ENCODE data around the gene SSC5D. TPM values are rescaled to one million over a fixed set of nuclear protein-coding genes. Genes with fewer than 3 reads are reported as not detected.

The SSC5D gene
- total and polyA plus RNA-seq, 10 donors, result 0.61 to 30.6 (median 16.2) TPM

DNA sequence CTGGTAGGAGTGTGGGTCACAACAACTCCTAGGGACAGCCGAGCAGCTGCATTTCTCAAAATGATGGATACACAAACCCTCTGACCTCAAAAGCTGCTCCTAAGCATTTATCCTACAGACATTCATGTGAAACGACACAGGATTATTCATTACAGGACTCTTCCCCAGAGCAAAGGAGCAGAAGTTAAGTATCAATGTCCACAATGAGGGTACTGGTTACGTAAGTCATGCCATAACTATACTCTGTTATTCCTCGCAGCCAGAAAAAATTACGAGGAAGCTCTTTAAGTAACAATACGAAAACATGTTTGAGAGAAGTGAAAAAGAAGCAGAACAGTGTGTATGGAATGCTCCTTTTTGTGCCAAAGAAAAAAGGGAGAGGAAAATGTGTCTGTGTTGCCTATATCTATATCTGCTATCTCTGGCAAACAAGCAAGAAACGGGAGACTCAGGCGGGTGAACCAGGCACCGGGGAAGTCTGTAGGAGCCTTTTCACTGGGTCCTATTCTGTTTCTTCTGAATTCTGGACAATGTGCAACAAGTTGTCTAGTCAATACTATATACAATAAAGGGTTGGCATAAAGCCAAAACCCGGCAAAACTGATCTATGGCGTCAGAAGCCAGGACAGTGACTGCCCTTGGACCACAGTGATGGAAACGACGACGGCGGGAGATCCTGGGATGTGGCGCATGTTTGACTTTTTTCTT, 28.1 kb upstream of the SSC5D start:
- Histone ChIP-seq H3K4me3 (peak overlapping the region; percentile 63 to 97 (median 78)), H3K36me3 (peaks cover 0 to 16% (median 4%) of the 10 kb centered on the region in 6 donors), H3K4me1 (peaks cover 7 to 39% (median 28%) of the 10 kb centered on the region in 6 donors), H3K9me3 (no peaks in the 10 kb centered on the region), H3K27me3 (replicated peaks in 1 of 7) (no peaks in the 10 kb centered on the region), H3K27ac (peak overlapping the region in 7 of 8 donors; percentile 36 to 95 (median 91))
- intact Hi-C loops (cut with DNase I; ENCODE audit: low total_unique reads), result no loop called here
- 49 to 61% (median 53%) methylated on average over 15 to 16 of the region's 16 CpGs for WGBS, 5 donors
- TF ChIP-seq POLR2A (IDR thresholded peaks at IDR 0.05), result no peak
- no peak for TF ChIP-seq POLR2AphosphoS5 (IDR thresholded peaks at IDR 0.05)
- TF ChIP-seq, protein P1, sequence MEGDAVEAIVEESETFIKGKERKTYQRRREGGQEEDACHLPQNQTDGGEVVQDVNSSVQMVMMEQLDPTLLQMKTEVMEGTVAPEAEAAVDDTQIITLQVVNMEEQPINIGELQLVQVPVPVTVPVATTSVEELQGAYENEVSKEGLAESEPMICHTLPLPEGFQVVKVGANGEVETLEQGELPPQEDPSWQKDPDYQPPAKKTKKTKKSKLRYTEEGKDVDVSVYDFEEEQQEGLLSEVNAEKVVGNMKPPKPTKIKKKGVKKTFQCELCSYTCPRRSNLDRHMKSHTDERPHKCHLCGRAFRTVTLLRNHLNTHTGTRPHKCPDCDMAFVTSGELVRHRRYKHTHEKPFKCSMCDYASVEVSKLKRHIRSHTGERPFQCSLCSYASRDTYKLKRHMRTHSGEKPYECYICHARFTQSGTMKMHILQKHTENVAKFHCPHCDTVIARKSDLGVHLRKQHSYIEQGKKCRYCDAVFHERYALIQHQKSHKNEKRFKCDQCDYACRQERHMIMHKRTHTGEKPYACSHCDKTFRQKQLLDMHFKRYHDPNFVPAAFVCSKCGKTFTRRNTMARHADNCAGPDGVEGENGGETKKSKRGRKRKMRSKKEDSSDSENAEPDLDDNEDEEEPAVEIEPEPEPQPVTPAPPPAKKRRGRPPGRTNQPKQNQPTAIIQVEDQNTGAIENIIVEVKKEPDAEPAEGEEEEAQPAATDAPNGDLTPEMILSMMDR (IDR thresholded peaks at IDR 0.05 in 8 of 11, conservative IDR thresholded peaks at IDR 0.05 in 3 of 11), result no peak
- DNase-seq, result no peak

DNA sequence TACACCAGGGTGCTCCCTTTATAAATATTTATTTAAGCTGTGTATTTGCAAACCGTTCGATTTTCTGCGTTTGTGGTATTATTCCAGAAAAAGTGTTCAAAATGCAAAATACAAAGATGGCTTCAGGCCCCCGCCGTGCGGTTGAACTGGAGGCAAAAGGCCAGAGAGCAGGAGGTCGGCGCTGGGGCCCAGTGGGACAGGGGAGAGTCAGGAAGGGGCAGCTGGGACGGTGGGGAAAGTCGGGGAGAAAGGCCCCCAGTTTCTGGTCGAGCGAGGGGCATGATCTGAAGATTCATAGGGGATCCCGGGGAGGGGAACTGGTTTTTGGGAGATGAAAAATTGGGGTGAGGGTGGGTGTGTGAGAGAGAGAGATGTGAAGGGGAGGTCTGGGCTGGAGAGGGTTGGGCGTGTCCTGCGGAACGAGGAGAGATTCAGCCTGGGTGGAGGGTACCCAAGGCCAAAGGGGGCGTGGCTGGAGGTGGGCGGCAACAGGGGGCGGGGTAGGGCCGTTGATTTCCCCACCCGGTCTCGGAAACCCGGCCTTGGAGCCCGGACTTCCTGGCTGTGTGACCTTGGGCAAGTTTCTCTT, 27.5 kb upstream of the SSC5D start:
- peak; percentile 88 for DNase-seq
- Histone ChIP-seq H3K27me3 (replicated peaks in 1 of 7) (no peaks in the 10 kb centered on the region), H3K36me3 (peaks cover 0 to 9% (median 2%) of the 10 kb centered on the region in 6 donors), H3K4me3 (peak overlapping the region; percentile 63 to 97 (median 78)), H3K9me3 (no peaks in the 10 kb centered on the region), H3K27ac (peak overlapping the region; percentile 69 to 95 (median 90)), H3K4me1 (peaks cover 7 to 39% (median 28%) of the 10 kb centered on the region in 6 donors)
- TF ChIP-seq, protein P1 (IDR thresholded peaks at IDR 0.05 in 8 of 11, conservative IDR thresholded peaks at IDR 0.05 in 3 of 11), result no peak
- no peak for TF ChIP-seq POLR2A (IDR thresholded peaks at IDR 0.05)
- TF ChIP-seq POLR2AphosphoS5 (IDR thresholded peaks at IDR 0.05), result no peak
- 23 to 44% (median 26%) methylated on average over 16 to 24 of the region's 24 CpGs for WGBS, 5 donors
- intact Hi-C loops (cut with DNase I; ENCODE audit: low total_unique reads), result no loop called here

DNA sequence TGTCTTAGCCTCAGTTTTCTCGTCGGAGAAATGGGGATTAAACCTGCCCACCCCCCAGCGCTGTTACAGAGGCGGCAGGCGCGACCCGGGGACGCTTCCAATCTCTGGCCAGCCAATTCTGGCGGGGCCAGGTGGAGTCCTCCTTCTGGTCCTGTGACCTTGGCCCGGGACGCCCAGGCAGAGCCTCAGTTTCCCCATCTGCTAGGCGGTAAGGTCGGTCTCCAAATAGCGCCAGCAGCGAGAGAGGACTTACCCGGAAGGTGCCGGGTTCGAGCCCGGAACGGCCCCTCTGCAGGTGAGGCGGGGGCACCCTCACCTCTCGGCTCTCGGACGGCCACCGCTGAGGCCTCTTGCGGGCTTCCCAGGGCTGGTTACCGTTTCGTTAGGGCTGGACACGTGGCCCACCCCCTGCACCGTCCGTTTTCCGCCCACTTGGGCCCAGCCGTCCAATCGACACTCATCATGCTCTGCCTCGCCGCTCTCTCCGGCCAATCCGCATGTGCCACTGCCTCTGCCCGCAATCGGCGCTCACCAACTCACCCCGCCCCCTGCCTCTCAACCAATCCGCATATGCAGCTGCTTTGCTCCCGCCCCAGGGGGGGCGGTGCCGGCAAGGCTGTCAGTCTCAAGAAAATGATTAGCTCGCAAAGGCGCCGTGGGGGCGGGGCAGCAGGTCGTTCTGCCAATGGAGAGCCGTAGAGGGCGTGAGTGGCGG, 26.8 kb upstream of the SSC5D start, which contains the start of gene ISOC2:
Gene ISOC2 (minus strand): TSS at position 384 of the 715 bp plus-strand sequence. CDS start 5,156 bp downstream, outside the sequence.
- 0 to 1% (median 1%) methylated on average over 28 to 54 of the region's 54 CpGs for WGBS, 5 donors
- Histone ChIP-seq H3K27me3 (replicated peaks in 1 of 7) (no peaks in the 10 kb centered on the region), H3K4me1 (peaks cover 7 to 39% (median 28%) of the 10 kb centered on the region in 6 donors), H3K9me3 (no peaks in the 10 kb centered on the region), H3K27ac (peak within 1 kb of the TSS; percentile 69 to 95 (median 90)), H3K4me3 (peak within 1 kb of the TSS; percentile 63 to 97 (median 78)), H3K36me3 (peaks cover 0 to 3% (median under 1%) of the 10 kb centered on the region in 6 donors)
- TF ChIP-seq POLR2AphosphoS5 (IDR thresholded peaks at IDR 0.05) (peak; percentile 68 to 87 (median 85)), POLR2A (IDR thresholded peaks at IDR 0.05) (peak in 1 of 3 donors; percentile 13)
- TF ChIP-seq, protein P1 (IDR thresholded peaks at IDR 0.05 in 8 of 11, conservative IDR thresholded peaks at IDR 0.05 in 3 of 11), result peak in 4 of 11 experiments; percentile 12 to 38 (median 30)
- peak; percentile 99 for DNase-seq
- intact Hi-C loops (cut with DNase I; ENCODE audit: low total_unique reads), result no loop called here

Data from spleen (tissue), 11 donors.